ENCODE measurements around the gene KTN1. TPM values are rescaled to one million over a fixed set of nuclear protein-coding genes. Genes with fewer than 3 reads are reported as not detected.

The KTN1 gene, protein sequence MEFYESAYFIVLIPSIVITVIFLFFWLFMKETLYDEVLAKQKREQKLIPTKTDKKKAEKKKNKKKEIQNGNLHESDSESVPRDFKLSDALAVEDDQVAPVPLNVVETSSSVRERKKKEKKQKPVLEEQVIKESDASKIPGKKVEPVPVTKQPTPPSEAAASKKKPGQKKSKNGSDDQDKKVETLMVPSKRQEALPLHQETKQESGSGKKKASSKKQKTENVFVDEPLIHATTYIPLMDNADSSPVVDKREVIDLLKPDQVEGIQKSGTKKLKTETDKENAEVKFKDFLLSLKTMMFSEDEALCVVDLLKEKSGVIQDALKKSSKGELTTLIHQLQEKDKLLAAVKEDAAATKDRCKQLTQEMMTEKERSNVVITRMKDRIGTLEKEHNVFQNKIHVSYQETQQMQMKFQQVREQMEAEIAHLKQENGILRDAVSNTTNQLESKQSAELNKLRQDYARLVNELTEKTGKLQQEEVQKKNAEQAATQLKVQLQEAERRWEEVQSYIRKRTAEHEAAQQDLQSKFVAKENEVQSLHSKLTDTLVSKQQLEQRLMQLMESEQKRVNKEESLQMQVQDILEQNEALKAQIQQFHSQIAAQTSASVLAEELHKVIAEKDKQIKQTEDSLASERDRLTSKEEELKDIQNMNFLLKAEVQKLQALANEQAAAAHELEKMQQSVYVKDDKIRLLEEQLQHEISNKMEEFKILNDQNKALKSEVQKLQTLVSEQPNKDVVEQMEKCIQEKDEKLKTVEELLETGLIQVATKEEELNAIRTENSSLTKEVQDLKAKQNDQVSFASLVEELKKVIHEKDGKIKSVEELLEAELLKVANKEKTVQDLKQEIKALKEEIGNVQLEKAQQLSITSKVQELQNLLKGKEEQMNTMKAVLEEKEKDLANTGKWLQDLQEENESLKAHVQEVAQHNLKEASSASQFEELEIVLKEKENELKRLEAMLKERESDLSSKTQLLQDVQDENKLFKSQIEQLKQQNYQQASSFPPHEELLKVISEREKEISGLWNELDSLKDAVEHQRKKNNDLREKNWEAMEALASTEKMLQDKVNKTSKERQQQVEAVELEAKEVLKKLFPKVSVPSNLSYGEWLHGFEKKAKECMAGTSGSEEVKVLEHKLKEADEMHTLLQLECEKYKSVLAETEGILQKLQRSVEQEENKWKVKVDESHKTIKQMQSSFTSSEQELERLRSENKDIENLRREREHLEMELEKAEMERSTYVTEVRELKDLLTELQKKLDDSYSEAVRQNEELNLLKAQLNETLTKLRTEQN (N-terminal part only)
- total RNA-seq (ENCODE audit: low replicate concordance) = 136 and 191 TPM in 2 replicates

DNA sequence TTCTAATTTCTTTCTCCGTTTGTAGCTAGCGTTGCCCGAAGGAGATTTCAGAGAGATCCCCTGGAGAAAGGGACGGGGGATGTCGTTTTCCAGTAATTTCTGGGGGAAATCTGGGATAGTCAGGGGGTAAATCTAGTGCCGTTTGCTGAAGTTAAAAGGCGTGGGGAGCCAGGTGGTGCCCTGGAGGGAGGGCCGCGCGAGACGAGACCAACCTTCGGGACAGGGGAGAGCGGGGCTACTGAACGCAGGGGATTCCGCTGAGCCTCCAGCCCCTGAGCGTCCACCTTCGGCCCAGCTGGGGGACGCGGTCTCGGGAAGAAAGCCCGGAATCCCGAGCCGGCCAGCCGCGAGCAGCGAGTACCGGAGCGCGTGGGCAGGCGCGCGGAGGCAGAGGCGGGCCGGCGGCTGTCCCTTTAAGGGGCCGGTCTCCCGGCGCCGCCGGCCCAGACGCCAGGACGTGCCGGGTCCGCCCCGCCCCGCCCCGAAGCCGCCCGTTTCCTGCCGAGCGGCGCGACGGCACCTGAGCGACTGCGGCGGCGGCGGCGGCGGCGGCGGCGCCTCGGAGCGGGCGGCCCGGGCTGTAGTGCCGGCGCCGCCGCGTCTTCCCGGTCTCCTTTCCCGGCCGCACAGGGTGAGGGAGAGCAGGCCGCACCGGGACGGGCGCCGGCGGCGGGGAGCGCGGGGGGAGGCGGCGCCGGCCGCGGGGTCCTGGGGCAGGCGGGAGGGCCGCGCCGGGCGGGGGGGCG lies at the start of gene KTN1:
Gene KTN1, plus strand, starts transcription at position 484 of the 746 bp plus-strand sequence. CDS start 31,842 bp downstream, outside the sequence.
- H3K4me2 ChIP-seq = peak within 1 kb of the TSS; percentile 78
- peaks cover 57% of the 10 kb centered on the region for H3K79me2 ChIP-seq (ENCODE audit: low read depth)
- Mint-ChIP-seq H3K36me3 (no peaks in the 10 kb centered on the region), H3K9me3 (no peaks in the 10 kb centered on the region), H3K27ac (peak within 1 kb of the TSS; percentile 97), H3K27me3 (ENCODE audit: insufficient read depth, low read depth) (no peaks in the 10 kb centered on the region), H3K4me1 (peaks cover 33% of the 10 kb centered on the region), H3K4me3 (peak within 1 kb of the TSS; percentile 99)
- H3K4me3 ChIP-seq = peak within 1 kb of the TSS; percentile 87
- no peaks in the 10 kb centered on the region for H3K9me3 ChIP-seq (ENCODE audit: low read depth)
- peak; percentile 94 for DNase-seq (ENCODE audit: low spot score)
- H3K27ac ChIP-seq = peak within 1 kb of the TSS; percentile 87
- H3F3A ChIP-seq (ENCODE audit: low read depth) = peaks cover 29% of the 10 kb centered on the region
- H3K36me3 ChIP-seq = no peaks in the 10 kb centered on the region
- no peak for TF ChIP-seq EZH2phosphoT487 (IDR thresholded peaks at IDR 0.05)
- TF ChIP-seq, protein P1, sequence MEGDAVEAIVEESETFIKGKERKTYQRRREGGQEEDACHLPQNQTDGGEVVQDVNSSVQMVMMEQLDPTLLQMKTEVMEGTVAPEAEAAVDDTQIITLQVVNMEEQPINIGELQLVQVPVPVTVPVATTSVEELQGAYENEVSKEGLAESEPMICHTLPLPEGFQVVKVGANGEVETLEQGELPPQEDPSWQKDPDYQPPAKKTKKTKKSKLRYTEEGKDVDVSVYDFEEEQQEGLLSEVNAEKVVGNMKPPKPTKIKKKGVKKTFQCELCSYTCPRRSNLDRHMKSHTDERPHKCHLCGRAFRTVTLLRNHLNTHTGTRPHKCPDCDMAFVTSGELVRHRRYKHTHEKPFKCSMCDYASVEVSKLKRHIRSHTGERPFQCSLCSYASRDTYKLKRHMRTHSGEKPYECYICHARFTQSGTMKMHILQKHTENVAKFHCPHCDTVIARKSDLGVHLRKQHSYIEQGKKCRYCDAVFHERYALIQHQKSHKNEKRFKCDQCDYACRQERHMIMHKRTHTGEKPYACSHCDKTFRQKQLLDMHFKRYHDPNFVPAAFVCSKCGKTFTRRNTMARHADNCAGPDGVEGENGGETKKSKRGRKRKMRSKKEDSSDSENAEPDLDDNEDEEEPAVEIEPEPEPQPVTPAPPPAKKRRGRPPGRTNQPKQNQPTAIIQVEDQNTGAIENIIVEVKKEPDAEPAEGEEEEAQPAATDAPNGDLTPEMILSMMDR (IDR thresholded peaks at IDR 0.05) = no peak
- no peak for TF ChIP-seq EZH2 (IDR thresholded peaks at IDR 0.05)
- H3K4me1 ChIP-seq = peaks cover 33% of the 10 kb centered on the region
- H3K27me3 ChIP-seq = no peaks in the 10 kb centered on the region
- H4K20me1 ChIP-seq (ENCODE audit: low read depth) = peaks cover 45% of the 10 kb centered on the region
- H3K9ac ChIP-seq = peak within 1 kb of the TSS; percentile 74
- H2AFZ ChIP-seq (replicated peaks) = peak within 1 kb of the TSS; percentile 97

DNA sequence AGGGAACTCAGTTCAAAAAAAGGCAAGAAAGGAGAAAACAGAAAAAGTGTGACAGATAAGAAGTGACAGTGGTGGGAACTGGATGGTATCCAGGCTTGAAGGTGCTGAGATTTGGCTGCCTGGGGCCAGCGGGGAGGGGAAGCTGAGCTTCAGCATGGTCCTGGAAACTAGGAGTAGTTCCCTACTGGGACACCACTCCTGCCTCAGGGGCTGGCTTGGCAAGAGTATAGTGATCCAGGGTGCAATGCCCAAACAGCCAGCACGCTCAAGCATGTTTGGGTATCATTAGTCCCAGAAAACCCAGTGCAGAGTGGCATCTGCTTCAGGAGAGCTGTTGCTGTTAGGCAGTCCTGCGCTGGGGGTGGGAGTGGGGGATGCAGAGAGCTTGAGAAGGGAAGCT lies 49.5 kb upstream of the KTN1 start:
- H2AFZ ChIP-seq (replicated peaks) = peak overlapping the region; percentile 65
- DNase-seq (ENCODE audit: low spot score) = no peak

More for the DNA sequence above, 49.5 kb upstream of the KTN1 start:
- H3K27me3 Mint-ChIP-seq (ENCODE audit: insufficient read depth, low read depth) = no peaks in the 10 kb centered on the region
- H3K4me1 Mint-ChIP-seq = peaks cover 6% of the 10 kb centered on the region
- no peaks in the 10 kb centered on the region for H3K36me3 Mint-ChIP-seq
- peak overlapping the region; percentile 22 for H3K27ac Mint-ChIP-seq
- Histone ChIP-seq H3K9ac (no peak overlapping the region), H3K9me3 (ENCODE audit: low read depth) (no peaks in the 10 kb centered on the region), H3K79me2 (ENCODE audit: low read depth) (no peaks in the 10 kb centered on the region), H3F3A (ENCODE audit: low read depth) (peaks cover 4% of the 10 kb centered on the region), H3K36me3 (no peaks in the 10 kb centered on the region), H4K20me1 (ENCODE audit: low read depth) (no peaks in the 10 kb centered on the region), H3K27ac (no peak overlapping the region), H3K4me2 (no peak overlapping the region), H3K4me3 (no peak overlapping the region), H3K27me3 (no peaks in the 10 kb centered on the region), H3K4me1 (peaks cover 9% of the 10 kb centered on the region)
- TF ChIP-seq, protein P1 (IDR thresholded peaks at IDR 0.05) = no peak
- no peak for TF ChIP-seq EZH2 (IDR thresholded peaks at IDR 0.05)
- TF ChIP-seq EZH2phosphoT487 (IDR thresholded peaks at IDR 0.05) = no peak
- H3K9me3 Mint-ChIP-seq = no peaks in the 10 kb centered on the region
- H3K4me3 Mint-ChIP-seq = no peak overlapping the region

All from neural progenitor cell (in vitro differentiated cells).